GM12891 (cell line): ENCODE results near the gene EIF3I.

ENCODE experiments used
- POLR2A ChIP-seq: IDR thresholded peaks from 2 replicates; pipeline ENCODE4 v1.6.1; 2011; ENCODE audit warnings: low read depth, low read length, control low read depth
- POLR2AphosphoS5 ChIP-seq: IDR thresholded peaks from 2 replicates; pipeline ENCODE4 v1.6.1; 2011; ENCODE audit warnings: low read depth, low read length, control low read depth
- TAF1 ChIP-seq: IDR thresholded peaks from 2 replicates; pipeline ENCODE4 v1.6.1; 2011; ENCODE audit warnings: low read depth, low read length, control low read depth

DNA sequence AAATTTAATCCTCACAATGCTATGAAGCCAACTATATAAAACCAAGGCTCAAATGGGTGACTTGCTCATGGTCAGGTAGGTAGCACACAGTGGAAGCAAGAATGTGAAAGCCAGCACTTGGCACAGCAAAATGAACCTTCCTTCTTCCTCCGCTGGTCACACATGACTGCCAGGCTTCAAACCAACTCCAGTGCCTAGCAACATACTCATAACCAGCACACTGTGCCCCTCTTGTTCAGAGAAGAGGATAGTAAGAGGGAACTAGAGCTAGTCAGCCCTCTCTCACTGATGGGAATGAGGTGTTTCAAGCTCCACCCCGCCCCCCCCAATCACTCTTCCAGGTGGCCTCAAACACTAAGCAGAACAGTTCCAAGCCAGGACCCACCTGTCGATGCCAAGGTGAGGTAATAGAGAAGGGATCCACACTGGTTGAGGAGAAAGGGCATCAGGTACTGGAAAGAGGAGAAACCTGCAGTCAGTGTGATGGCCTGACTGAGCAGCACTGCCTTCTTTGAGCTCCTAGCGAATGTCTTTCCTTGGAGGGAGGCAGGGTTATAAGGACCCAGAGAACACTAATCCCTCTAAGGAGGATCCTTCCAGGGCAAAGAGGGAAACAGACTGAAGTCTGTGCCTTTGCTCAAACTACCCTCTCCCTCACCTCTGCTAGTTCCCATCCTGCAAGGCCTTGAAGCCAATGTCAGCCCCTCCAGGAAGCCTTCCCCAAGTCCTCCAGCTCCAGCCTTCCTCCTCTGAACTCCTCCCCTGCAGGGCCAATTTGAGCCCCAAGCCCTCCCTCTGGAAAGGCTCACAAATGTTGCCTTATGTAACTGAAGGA is 1.2 kb upstream of the EIF3I start:
- TF ChIP-seq POLR2A: no peak
- no peak for TF ChIP-seq POLR2AphosphoS5
- no peak for TF ChIP-seq TAF1
